ENCODE data around the gene SLC2A6.
A peak's percentile ranks its signal among the peaks of the same experiment; 100 is the strongest.

SLC2A6 gene

GRCh38 chr9:133478851-133479711 is at the start of gene SLC2A6:
Gene SLC2A6 (minus strand): TSS chr9:133479099. CDS start chr9:133479059, 40 bp downstream.
- peak; percentile 62 to 77 (median 67) for DNase-seq (ENCODE audit: low read depth in 3 of 3)

- DNase-seq (ENCODE audit: low read depth in 3 of 3), result no peak
Observed at GRCh38 chr9:133528001-133528875, 49.3 kb upstream of the SLC2A6 start.

GRCh38 chr9:133527444-133527920 is 48.6 kb upstream of the SLC2A6 start:
- DNase-seq (ENCODE audit: low read depth in 3 of 3), result no peak

GRCh38 chr9:133526721-133527321 is 47.9 kb upstream of the SLC2A6 start:
- no peak for DNase-seq (ENCODE audit: low read depth in 3 of 3)

GRCh38 chr9:133525677-133526076 is 46.8 kb upstream of the SLC2A6 start:
- DNase-seq (ENCODE audit: low read depth in 3 of 3), result no peak

- DNase-seq (ENCODE audit: low read depth in 3 of 3), result no peak
Observed at GRCh38 chr9:133524679-133525228, 45.9 kb upstream of the SLC2A6 start, which contains the start of gene MYMK. Gene MYMK (minus strand): TSS chr9:133524959. CDS start chr9:133524844, 115 bp downstream.

- DNase-seq (ENCODE audit: low read depth in 3 of 3), result no peak
Observed at GRCh38 chr9:133524146-133524545, 45.2 kb upstream of the SLC2A6 start.

- DNase-seq (ENCODE audit: low read depth in 3 of 3), result no peak
Observed at GRCh38 chr9:133523106-133523505, 44.2 kb upstream of the SLC2A6 start.

- DNase-seq (ENCODE audit: low read depth in 3 of 3), result no peak
Observed at GRCh38 chr9:133522073-133522910, 43.4 kb upstream of the SLC2A6 start.

GRCh38 chr9:133521122-133522072 is 42.5 kb upstream of the SLC2A6 start:
- no peak for DNase-seq (ENCODE audit: low read depth in 3 of 3)

GRCh38 chr9:133520121-133520835 is 41.4 kb upstream of the SLC2A6 start:
- DNase-seq (ENCODE audit: low read depth in 3 of 3), result no peak

- no peak for DNase-seq (ENCODE audit: low read depth in 3 of 3)
Observed at GRCh38 chr9:133519693-133520092, 40.8 kb upstream of the SLC2A6 start.

GRCh38 chr9:133518706-133519449 is 40.0 kb upstream of the SLC2A6 start:
- DNase-seq (ENCODE audit: low read depth in 3 of 3), result no peak

GRCh38 chr9:133518200-133518599 is 39.3 kb upstream of the SLC2A6 start:
- no peak for DNase-seq (ENCODE audit: low read depth in 3 of 3)

- no peak for DNase-seq (ENCODE audit: low read depth in 3 of 3)
Observed at GRCh38 chr9:133517711-133518110, 38.8 kb upstream of the SLC2A6 start.

- no peak for DNase-seq (ENCODE audit: low read depth in 3 of 3)
Observed at GRCh38 chr9:133516961-133517350, 38.1 kb upstream of the SLC2A6 start.

- no peak for DNase-seq (ENCODE audit: low read depth in 3 of 3)
Observed at GRCh38 chr9:133516256-133516960, 37.5 kb upstream of the SLC2A6 start.
